H9 (cell line): ENCODE measurements around the gene EHD2. TPM values are rescaled to one million over a fixed set of nuclear protein-coding genes. Genes with fewer than 3 reads are reported as not detected.

Experiments
- DNase-seq: peaks from one replicate; pipeline ENCODE4 v3.0.0-alpha.2; 2017
- H2AFZ ChIP-seq: one replicate; pipeline ENCODE4 v1.6.1; 2013; ENCODE audit warnings: mild to moderate bottlenecking, low read length, control low read depth, moderate library complexity
- H2AK5ac ChIP-seq: 2 replicates; pipeline ENCODE4 v1.6.1; 2013; ENCODE audit warnings: low read length, control low read depth, mixed read lengths; ENCODE audit not compliant: insufficient read length
- H2BK120ac ChIP-seq: one replicate; pipeline ENCODE4 v1.6.1; 2013; ENCODE audit warnings: low read depth, mild to moderate bottlenecking, low read length, control low read depth, inconsistent platforms; ENCODE audit not compliant: poor library complexity, severe bottlenecking
- H2BK12ac ChIP-seq: 2 replicates; pipeline ENCODE4 v1.6.1; 2013; ENCODE audit warnings: low read length, control low read depth, mixed read lengths, low read depth; ENCODE audit not compliant: insufficient read length
- H2BK15ac ChIP-seq: 2 replicates; pipeline ENCODE4 v1.6.1; 2013; ENCODE audit warnings: low read depth, low read length, control low read depth
- H2BK20ac ChIP-seq: one replicate; pipeline ENCODE4 v1.6.1; 2013; ENCODE audit warnings: low read depth, mild to moderate bottlenecking, low read length, control low read depth, inconsistent platforms; ENCODE audit not compliant: poor library complexity, severe bottlenecking
- H2BK5ac ChIP-seq: 2 replicates; pipeline ENCODE4 v1.6.1; 2013; ENCODE audit warnings: low read length, control low read depth, mixed read lengths; ENCODE audit not compliant: insufficient read length
- H3K14ac ChIP-seq: 2 replicates; pipeline ENCODE4 v1.6.1; 2013; ENCODE audit warnings: low read length, control low read depth; ENCODE audit not compliant: insufficient read depth
- H3K18ac ChIP-seq: 2 replicates; pipeline ENCODE4 v1.6.1; 2013; ENCODE audit warnings: low read depth, mild to moderate bottlenecking, mixed read lengths, low read length, control low read depth; ENCODE audit not compliant: insufficient read length
- H3K23ac ChIP-seq: 2 replicates; pipeline ENCODE4 v1.6.1; 2013; ENCODE audit warnings: low read length, control low read depth, mixed read lengths, low read depth; ENCODE audit not compliant: insufficient read length
- H3K23me2 ChIP-seq: 2 replicates; pipeline ENCODE4 v1.6.1; 2013; ENCODE audit warnings: low read depth, mild to moderate bottlenecking, mixed read lengths, low read length, control low read depth; ENCODE audit not compliant: insufficient read length, poor library complexity, severe bottlenecking
- H3K27ac ChIP-seq: 2 replicates; pipeline ENCODE4 v1.5.1; 2013; ENCODE audit warnings: low read length, control low read depth, mixed read lengths, low read depth; ENCODE audit not compliant: insufficient read length
- H3K27me3 ChIP-seq: 2 replicates; pipeline ENCODE4 v1.6.1; 2013; ENCODE audit warnings: low read length, control low read depth, inconsistent platforms; ENCODE audit not compliant: insufficient read depth
- H3K4ac ChIP-seq: 2 replicates; pipeline ENCODE4 v1.6.1; 2013; ENCODE audit warnings: low read depth, mild to moderate bottlenecking, control low read depth, inconsistent platforms, low read length, moderate library complexity
- H3K4me1 ChIP-seq: 2 replicates; pipeline ENCODE4 v1.6.1; 2013; ENCODE audit warnings: low read length, control low read depth, inconsistent platforms; ENCODE audit not compliant: insufficient read depth
- H3K4me2 ChIP-seq: 2 replicates; pipeline ENCODE4 v1.6.1; 2013; ENCODE audit warnings: low read length, control low read depth, mixed read lengths; ENCODE audit not compliant: insufficient read length, insufficient read depth
- H3K56ac ChIP-seq: 2 replicates; pipeline ENCODE4 v1.6.1; 2013; ENCODE audit warnings: low read depth, mild to moderate bottlenecking, mixed read lengths, low read length, control low read depth; ENCODE audit not compliant: insufficient read length
- H3K79me1 ChIP-seq: 2 replicates; pipeline ENCODE4 v1.6.1; 2013; ENCODE audit warnings: low read depth, mild to moderate bottlenecking, moderate library complexity, low read length, control low read depth, inconsistent platforms; ENCODE audit not compliant: insufficient read depth, poor library complexity, severe bottlenecking
- H3K79me2 ChIP-seq: 2 replicates; pipeline ENCODE4 v1.6.1; 2013; ENCODE audit warnings: low read length, control low read depth, inconsistent platforms; ENCODE audit not compliant: insufficient read depth
- H3K9ac ChIP-seq: 2 replicates; pipeline ENCODE4 v1.6.1; 2013; ENCODE audit warnings: low read length, control low read depth, mixed read lengths; ENCODE audit not compliant: insufficient read length; ENCODE audit errors: extremely low read depth
- H3K9me3 ChIP-seq: one replicate; pipeline ENCODE4 v1.6.1; 2013; ENCODE audit warnings: low read depth, low read length, inconsistent platforms; ENCODE audit not compliant: control insufficient read depth
- H3T11ph ChIP-seq: one replicate; pipeline ENCODE4 v1.6.1; 2013; ENCODE audit warnings: mild to moderate bottlenecking, low read length, control low read depth, inconsistent platforms
- H4K20me1 ChIP-seq: one replicate; pipeline ENCODE4 v1.6.1; 2013; ENCODE audit not compliant: control insufficient read depth, insufficient read length, insufficient read depth
- H4K5ac ChIP-seq: 2 replicates; pipeline ENCODE4 v1.6.1; 2013; ENCODE audit warnings: low read depth, mild to moderate bottlenecking, mixed read lengths, low read length, control low read depth; ENCODE audit not compliant: insufficient read length
- H4K8ac ChIP-seq: replicated peaks from 2 replicates; pipeline ENCODE4 v1.6.1; 2013; ENCODE audit warnings: low read length, control low read depth, mixed read lengths, low read depth; ENCODE audit not compliant: insufficient read length
- H4K91ac ChIP-seq: 2 replicates; pipeline ENCODE4 v1.6.1; 2013; ENCODE audit warnings: low read depth, mild to moderate bottlenecking, moderate library complexity, mixed read lengths, low read length, control low read depth; ENCODE audit not compliant: insufficient read length
- H3K27ac Mint-ChIP-seq, 3 experiments: 2 replicates in 2 of 3; 3 replicates in 1 of 3; pipeline ENCODE4 v1.8.0; 2020 to 2021; ENCODE audit warnings: mixed read lengths in 3 of 3, mild to moderate bottlenecking in 1 of 3, moderate library complexity in 1 of 3
- H3K27me3 Mint-ChIP-seq: 2 replicates; pipeline ENCODE4 v1.8.0; 2021; ENCODE audit warnings: low read depth, mild to moderate bottlenecking, moderate library complexity, mixed read lengths
- H3K36me3 Mint-ChIP-seq, 3 experiments: 2 replicates in 2 of 3; 3 replicates in 1 of 3; pipeline ENCODE4 v1.8.0; 2020 to 2021; ENCODE audit warnings: low read depth in 3 of 3, mixed read lengths in 3 of 3; ENCODE audit not compliant: insufficient read depth in 1 of 3
- H3K4me1 Mint-ChIP-seq, 2 experiments: 2 replicates each; pipeline ENCODE4 v1.8.0; 2020; ENCODE audit warnings: mixed read lengths in 2 of 2
- H3K4me3 Mint-ChIP-seq, 2 experiments: 2 replicates in 1 of 2; 3 replicates in 1 of 2; pipeline ENCODE4 v1.8.0; 2020 to 2021; ENCODE audit warnings: mild to moderate bottlenecking in 2 of 2, mixed read lengths in 2 of 2, moderate library complexity in 1 of 2
- H3K9me3 Mint-ChIP-seq, 2 experiments: 2 replicates in 1 of 2; 3 replicates in 1 of 2; pipeline ENCODE4 v1.8.0; 2020; ENCODE audit warnings: mild to moderate bottlenecking in 2 of 2, mixed read lengths in 2 of 2, moderate library complexity in 1 of 2
- WGBS: extraction: QIAGEN DNeasy Blood & Tissue Kit; methylation state at CpG from one replicate; pipeline ENCODE4 v1.1.7; 2013; ENCODE audit warnings: missing lambda C conversion rate, low lambda C conversion rate, mixed read lengths; ENCODE audit not compliant: insufficient read length; ENCODE audit errors: extremely low coverage; 5-methylcytosine and 5-hydroxymethylcytosine counted together
- total RNA-seq: library from RNA; stranded (reverse); gene quantifications from 2 replicates; pipeline ENCODE4 v1.2.1, GENCODE V29; 2021
- TF ChIP-seq, protein P1 (sequence below): fragments of 200-600 bp; sonication (generic); conservative IDR thresholded peaks from 3 replicates; pipeline ENCODE4 v1.8.0; 2021; ENCODE audit warnings: antibody characterized with exemption, mild to moderate bottlenecking

EHD2 gene
- total RNA-seq, 1 experiment from 2014 or later: 19.7 TPM

DNA sequence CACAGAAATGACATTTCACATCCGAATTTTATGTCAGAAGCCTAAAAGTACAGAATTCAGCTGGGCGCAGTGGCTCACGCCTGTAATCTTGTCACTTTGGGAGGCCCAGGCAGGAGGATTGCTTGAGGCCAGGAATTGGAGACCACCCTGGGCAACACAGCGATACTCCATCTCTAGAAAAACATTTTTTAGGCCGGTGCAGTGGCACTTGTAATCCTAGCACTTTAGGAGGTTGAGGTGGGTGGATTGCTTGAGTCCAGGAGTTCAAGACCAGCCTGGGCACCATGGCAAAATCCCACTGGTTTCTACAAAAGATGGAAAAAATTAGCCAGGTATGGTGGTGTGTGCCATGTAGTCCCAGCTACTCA, 47.4 kb downstream of the EHD2 start:
- Histone ChIP-seq H3K79me1 (no peaks in the 10 kb centered on the region), H3K27ac (no peak overlapping the region), H3K4me2 (no peak overlapping the region), H4K20me1 (no peaks in the 10 kb centered on the region), H3K4ac (no peak overlapping the region), H3K27me3 (no peaks in the 10 kb centered on the region), H2BK15ac (no peak overlapping the region), H2BK120ac (no peak overlapping the region), H4K91ac (no peak overlapping the region), H2BK20ac (no peak overlapping the region), H3K14ac (no peak overlapping the region), H3K23me2 (no peaks in the 10 kb centered on the region), H2BK5ac (no peak overlapping the region), H3K79me2 (no peaks in the 10 kb centered on the region), H3T11ph (no peak overlapping the region), H2AFZ (no peak overlapping the region), H3K23ac (no peak overlapping the region), H4K5ac (no peak overlapping the region), H3K18ac (no peak overlapping the region), H3K9ac (no peak overlapping the region), H2AK5ac (no peak overlapping the region), H2BK12ac (no peak overlapping the region), H4K8ac (no peak overlapping the region), H3K9me3 (no peaks in the 10 kb centered on the region), H3K56ac (no peak overlapping the region), H3K4me1 (no peaks in the 10 kb centered on the region)
- no peaks in the 10 kb centered on the region for H3K27me3 Mint-ChIP-seq
- no peak overlapping the region for H3K27ac Mint-ChIP-seq
- no peak for DNase-seq
- TF ChIP-seq, protein P1, sequence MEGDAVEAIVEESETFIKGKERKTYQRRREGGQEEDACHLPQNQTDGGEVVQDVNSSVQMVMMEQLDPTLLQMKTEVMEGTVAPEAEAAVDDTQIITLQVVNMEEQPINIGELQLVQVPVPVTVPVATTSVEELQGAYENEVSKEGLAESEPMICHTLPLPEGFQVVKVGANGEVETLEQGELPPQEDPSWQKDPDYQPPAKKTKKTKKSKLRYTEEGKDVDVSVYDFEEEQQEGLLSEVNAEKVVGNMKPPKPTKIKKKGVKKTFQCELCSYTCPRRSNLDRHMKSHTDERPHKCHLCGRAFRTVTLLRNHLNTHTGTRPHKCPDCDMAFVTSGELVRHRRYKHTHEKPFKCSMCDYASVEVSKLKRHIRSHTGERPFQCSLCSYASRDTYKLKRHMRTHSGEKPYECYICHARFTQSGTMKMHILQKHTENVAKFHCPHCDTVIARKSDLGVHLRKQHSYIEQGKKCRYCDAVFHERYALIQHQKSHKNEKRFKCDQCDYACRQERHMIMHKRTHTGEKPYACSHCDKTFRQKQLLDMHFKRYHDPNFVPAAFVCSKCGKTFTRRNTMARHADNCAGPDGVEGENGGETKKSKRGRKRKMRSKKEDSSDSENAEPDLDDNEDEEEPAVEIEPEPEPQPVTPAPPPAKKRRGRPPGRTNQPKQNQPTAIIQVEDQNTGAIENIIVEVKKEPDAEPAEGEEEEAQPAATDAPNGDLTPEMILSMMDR: no peak
- H3K4me3 Mint-ChIP-seq: no peak overlapping the region
- H3K9me3 Mint-ChIP-seq: peaks cover 0 to 3% of the 10 kb centered on the region in 2 experiments; a peak in 1 of 5 replicates
- peaks cover 30 to 38% (median 36%) of the 10 kb centered on the region in 3 experiments for H3K36me3 Mint-ChIP-seq
- H3K4me1 Mint-ChIP-seq: peaks cover 4 to 5% of the 10 kb centered on the region in 2 experiments
- no CpG with 5 or more reads among the region's 5 CpGs for WGBS
